Inflammatory macrophage (primary cell): ENCODE results near the gene CAPN9.

Source experiments
- DNase-seq, 2 donors: peaks; one replicate each; pipeline ENCODE4 v3.0.0-alpha.2; 2020 to 2022

Gene CAPN9

DNA sequence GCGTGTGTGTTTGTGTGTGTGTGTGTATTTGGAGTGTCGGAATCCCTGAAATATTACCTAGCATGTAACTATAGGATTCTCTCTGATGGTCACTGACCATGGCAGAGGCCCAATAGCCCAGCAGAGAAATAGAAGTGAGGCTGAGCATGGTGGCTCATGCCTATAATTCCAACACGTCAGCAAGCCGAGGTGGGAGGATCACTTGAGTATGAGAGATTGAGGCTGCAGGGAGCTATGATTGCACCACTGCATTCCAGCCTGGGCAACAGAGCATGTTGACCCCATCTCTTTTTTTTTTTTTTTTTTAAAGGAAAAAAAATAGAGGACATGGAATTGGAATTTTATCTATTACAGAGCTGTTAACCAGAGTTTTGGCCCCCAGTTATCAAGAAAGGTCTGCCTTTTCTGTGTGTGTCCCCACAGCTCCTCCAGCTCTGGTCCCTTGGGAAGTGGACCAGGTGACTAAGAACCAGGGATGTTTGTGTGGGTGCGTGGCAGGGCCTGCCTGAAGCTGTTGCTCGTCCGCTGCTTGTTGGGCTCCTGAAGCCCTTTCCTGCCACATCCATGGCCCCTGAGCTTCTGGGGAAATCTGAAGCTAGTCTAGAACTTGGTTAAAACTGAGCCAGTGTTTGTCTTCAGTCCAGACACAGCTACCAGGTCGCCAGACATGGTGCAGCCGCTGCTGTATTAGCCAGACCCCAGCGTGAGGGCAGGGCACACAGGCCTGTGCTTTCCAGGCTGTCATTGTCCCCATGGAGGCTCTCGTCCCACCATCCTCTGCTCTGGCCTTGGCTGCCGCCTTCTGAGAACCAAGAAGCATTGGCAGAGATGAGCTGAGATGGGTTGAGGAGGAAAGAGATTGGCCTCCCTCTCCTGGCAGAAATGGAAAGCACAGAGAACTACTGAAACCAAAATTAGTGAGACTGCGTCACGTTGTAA, 25.5 kb downstream of the CAPN9 start:
- DNase-seq, result peak in 1 of 2 donors; percentile 19

DNA sequence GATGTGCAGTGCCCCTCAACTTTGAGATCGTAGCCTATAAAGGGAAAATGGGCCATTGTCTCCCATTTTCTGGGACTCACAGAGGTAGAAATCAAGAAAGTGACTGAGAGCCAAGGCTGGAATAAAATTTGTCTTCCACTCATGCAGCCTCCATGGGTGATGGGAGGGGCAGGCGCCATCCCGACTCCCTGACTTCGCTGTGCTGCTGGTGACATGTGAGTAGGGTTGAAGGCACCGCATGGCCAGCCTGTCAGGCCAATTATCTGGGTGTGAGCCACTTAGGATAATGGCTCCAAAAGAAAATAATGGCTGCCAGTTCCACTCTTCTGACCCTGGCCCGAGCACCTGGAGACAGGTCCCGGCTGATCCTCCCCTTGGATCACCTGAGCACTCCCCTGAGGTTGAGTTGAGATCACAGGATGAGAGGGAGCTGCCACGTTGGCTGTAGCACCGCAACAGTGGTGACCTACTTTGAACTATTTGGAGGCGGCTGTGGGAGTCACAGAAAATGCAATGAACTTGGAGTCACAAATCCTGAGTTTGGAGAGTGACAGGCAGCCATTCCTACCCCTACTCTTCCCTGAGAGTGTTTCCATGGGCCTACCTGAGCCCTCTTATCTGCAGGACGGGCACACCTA, 26.3 kb downstream of the CAPN9 start:
- DNase-seq, result no peak

DNA sequence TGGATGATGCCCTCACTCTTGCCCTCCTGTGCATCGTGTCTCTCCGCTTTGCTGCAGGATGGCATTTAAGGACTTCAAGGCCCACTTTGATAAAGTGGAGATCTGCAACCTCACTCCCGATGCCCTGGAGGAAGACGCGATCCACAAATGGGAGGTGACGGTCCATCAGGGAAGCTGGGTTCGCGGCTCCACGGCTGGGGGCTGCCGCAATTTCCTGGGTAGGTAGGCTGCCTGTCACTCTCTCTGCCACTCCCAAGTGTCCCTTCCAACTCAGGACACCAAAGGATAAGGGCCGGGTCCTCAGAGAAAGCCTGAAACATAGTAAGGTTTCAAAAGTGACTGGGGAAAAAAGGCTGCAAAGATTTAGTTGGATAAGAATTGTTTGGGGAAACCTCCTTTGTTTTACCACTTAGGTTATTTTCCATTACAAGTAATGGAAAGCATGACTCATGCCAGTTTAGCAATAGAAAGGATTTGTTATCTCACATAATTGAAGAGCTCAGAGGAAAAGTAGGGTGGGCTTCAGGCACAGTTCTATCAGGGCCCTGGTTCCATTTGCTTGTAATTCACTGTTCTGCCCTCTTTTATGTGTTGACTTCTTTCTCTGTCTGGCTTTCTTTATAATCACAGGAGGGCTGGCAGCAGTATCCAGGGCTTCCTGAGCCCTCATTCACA, 31.9 kb downstream of the CAPN9 start:
- DNase-seq, result no peak

DNA sequence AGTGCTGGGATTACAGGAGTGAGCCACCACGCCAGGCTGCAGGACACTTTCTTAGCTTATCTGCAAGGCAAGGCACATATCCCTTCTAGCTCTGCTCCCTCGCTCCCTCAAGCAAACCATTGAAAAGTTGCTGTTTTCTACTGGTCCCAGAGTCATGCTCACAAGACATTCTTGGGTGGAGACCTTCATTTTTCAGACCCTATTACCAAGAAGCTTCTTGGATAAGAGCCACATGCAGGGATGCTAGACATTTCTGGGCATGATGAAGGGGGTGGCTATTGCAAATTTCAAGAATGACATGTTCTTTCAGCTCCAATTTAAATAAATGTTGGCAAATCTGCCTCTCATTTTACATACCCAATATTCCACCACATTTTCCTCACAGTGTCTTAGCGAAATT, 33.9 kb downstream of the CAPN9 start:
- no peak for DNase-seq

DNA sequence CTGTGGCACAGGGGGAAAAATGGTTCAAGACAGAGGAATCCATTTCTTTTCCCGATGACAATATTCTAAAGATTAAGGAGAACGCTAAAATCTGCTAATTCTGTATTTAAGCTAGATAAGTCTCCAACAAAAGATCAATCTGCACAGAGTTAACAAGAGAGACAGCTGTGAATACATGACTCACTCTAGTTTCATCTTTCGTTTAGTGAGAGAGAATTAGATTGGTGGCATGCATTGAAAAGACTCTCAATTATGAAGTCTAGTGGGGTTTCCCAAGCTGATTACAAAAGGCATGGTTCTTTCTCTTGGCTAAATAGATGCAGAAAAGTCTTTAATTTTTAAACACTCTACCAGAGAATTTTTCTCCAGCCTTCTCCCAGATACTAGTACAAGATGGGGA, 34.4 kb downstream of the CAPN9 start:
- DNase-seq, result no peak

DNA sequence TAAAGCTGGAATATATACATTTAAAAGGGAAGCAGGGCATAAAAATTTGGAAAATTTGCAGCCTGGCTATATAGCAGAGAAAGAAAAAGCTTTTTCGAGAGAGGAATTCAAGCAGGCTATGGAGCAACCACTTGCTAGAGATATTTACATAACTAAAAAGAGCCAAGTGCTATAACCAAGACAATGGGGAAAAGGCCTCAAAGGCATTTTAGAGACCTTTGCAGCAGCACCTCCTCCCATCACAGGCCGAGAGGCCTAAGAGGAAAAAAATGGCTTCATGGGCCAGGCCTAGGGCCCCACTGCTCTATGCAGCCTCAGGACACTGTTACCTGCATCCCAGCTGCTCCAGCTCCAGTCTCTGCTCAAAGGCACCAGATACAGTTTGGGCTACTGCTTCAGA, 37.0 kb downstream of the CAPN9 start:
- no peak for DNase-seq

DNA sequence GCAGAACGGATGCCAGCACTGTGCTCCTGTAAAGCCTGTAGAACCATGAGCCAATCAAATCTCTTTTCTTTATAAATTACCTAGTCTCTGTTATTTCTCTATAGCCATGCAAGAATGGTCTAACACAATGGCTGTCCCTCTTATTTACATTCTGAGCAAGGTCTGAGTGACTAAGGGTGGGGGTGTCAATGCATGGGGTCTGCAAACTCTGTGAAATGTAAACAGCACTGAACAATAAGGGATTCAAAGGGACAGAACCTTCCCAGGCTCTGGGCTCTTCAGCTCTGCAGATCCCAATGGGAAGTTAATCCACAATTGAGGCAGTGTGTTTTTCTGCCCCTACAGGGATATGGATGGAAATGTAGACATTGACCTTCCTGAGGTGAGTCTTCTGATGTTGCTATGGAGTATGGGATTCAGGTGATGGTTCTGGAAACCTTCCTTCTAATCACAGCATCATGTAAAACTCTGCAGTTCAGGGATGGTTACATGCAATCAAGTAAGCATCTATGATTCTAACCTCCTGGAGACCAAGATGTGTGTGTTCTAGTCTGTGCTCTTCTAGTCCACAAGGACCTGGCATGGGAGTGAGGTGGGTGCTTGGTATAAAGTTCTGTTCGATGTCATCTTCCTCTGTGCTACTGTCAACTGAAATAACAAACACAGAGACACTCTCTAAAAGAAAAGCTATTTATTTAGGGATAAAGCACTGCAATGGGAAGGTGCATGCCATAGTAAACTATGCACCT, 38.6 kb downstream of the CAPN9 start:
- DNase-seq, result no peak

DNA sequence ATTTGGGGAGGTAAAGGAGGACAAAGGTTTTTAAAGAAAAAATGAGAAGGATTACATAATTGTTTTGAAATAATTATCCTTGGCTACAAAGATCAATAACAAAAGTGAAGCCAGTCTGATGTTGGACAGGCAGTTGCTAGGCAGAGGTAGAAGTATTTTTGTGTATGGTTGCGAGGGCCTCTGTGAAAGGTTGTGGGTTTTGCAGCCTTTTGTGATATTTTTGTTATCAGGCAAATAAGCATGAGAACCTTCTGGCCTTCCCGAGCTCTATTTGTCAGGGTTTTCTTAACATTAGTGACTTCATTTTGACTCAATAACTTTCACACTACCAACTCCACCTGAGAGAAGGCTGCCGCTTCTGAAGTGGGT, 39.2 kb downstream of the CAPN9 start:
- no peak for DNase-seq

DNA sequence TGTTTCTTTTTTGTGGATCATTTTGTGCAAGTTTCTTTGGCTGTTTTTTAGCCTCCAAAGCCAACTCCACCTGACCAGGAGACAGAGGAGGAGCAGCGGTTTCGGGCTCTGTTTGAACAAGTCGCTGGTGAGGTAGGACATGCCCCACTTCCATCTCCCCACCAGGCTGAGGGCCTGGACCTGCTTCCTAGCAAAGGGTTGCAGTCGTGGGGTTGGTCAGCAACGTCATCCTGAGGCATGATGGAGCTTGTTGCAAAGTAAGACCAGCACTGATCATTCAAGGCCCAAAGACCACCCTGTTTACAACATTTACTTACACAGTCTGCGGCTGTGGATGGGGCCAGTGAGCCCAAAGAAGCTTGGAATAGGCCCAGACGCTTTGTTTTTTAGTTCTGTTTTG, 40.3 kb downstream of the CAPN9 start:
- no peak for DNase-seq

DNA sequence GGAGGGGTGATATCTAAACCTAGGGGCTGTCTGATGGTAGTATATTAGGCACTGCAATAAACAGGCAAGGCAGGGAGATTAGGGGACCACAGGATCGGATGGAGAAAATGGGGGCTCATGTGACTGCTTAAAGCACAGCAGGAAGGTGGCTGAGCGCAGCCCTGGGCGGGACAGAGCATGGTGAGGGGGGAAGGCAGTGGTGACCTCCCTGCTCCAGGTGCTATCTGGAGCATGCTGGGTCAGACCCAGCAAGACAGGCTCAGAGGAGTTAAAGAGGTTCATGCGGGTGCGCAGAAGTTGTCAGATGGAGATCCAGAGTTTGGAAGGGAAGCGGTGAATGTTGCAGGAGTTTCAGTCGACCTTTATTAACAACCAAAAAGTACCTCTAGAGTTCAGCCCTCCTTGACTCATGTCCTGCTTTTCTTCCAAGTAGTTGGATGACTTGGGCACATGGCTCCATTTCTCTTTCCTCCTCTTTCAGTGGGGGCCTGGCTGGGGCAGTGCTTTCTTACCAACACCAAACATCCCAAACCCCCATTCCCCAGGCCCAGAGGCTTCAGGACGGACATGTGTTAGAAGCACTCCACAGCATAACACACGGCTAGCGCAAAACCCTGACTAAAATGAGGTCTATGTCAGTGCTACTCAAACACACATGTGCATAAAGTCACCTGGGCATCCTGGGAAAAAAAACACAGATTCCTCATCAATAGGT, 41.5 kb downstream of the CAPN9 start:
- DNase-seq, result no peak

DNA sequence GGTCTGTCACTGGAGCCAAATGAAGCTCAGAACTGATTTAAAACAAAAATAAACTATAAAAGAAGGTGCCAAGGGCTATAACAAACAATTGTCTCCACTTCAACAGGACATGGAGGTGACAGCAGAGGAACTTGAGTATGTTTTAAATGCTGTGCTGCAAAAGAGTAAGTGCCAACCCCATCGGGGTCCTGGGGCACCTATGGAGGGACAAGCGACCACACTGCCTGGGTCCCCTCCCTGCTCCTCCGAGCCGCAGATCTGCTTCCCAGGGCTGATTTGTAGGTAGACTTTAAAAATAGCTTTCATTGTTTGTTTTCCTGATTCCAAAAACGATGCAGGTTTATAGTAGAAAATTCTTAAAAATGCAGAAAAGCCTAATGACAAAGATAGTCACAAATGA, 42.8 kb downstream of the CAPN9 start:
- no peak for DNase-seq

DNA sequence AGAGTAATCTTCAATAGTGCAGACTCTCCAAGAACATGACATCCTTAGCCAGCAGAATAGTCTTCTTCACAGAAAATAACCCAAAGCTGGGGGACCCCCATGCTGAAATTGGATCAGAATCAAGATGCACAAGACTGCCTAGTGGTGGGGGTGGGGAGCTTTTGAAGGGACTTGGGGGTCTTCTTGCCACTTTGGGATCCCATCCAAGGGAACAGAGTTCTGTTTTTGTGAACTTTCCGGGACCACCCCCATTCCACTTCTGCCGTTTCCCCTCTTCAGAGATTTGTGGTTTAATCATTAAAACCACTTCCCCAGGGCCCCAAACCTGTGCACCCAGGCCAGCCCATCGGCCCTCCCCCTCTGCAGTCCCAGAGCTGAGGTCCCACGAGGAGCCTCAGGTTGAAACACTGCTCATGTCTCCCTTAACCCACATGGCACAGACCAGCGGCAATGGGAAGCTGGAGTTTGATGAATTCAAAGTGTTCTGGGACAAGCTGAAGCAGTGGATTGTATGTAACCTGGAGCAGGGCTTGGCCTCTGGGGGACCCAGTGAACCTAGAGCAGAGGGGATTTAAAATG, 44.9 kb downstream of the CAPN9 start:
- DNase-seq, result no peak

DNA sequence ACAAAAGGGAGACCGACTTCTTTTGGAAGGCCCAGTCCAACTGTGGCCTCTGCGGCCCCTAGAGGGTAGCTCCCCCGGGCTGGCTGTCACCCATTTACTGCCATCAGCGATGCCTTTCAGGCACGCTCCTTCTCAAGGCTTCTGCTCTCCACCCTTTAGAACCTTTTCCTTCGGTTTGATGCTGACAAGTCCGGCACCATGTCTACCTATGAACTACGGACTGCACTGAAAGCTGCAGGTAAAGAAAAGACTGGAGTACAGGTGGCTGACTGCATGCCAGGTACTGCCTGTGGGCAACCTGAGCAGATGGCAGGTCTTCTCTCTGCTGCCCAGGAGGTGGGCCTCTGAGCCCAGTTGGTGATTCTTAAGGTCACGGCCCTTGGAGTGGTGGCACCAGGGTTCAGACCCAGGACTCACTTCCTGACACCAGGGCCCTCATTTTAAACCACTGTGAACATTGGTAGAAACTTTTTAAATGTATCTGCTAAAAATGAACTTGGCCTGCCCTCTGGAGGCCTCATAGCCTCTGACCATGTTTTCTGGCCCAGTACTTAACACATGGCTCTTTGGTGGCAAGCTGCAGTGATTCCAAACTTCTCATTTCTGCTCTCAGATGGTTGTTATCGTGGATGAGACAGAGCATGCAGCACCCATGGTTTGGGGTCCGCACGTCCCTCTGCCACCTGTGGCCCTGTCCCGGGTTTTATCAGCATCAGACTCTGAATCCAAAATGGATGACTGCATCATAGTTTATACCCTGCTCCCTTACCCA, 45.7 kb downstream of the CAPN9 start:
- DNase-seq, result peak in 1 of 2 donors; percentile 13

DNA sequence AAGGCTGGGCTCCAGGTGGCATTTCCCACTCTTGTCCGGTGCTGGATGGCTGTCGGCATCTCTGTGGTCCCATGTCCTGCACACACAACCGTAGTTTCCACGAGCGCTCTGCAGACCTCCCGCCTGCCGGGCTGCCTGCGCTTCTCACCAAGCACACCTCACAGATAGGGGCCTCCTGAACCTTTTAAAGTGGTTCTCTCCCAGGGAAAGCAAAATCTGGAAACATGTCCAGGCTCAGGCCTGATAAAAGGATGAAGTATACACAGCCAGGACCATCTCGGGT, 46.2 kb downstream of the CAPN9 start:
- DNase-seq, result no peak

DNA sequence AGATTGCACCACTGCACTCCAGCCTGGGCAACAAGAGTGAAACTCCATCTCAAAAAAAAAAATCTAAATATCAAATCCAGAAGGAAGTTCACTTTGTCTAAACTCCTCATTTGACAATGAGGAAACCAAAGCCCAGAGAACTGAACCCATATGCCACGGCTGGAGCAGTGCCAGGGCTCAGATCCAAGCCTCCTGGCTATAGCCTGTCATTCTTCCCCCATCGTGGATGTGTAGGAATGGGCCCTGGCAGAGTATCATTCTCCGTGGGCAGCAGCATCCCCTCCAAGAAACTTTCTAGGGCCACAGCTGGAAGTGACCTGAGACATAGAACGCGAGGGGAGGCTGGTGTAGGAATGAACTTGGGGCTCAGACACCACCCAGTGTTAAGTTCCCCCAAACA, 47.2 kb downstream of the CAPN9 start:
- no peak for DNase-seq

DNA sequence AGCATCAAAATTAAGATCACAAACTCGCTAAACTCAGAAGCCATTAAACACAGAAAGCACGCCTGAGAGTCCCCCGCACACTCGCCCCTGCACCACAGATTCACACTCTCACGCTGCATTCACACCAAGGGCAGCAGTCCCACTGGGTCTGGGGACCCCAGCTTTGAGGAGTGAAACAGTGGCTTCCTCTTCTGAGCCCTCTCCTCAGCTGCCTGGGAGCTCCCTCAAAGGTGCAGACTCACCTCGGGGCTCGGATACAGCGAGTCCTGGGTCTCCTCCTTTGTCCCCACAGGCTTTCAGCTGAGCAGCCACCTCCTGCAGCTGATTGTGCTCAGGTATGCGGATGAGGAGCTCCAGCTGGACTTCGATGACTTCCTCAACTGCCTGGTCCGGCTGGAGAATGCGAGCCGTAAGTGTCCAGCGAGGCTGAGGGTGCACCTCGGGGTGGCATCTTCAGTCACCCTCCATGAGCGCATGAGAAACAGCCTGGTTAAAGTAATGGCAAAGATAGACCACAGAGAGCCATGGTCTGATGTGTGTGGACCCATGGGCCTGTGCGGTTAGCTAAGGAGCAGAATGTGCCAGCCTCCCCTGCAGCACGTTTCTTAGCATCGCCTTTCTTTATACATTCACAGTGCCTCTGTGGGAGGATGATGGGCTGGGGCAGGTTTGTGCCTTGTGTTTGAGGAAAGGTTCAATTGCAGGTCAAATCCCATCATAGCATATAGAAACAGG, 47.9 kb downstream of the CAPN9 start:
- DNase-seq, result no peak

DNA sequence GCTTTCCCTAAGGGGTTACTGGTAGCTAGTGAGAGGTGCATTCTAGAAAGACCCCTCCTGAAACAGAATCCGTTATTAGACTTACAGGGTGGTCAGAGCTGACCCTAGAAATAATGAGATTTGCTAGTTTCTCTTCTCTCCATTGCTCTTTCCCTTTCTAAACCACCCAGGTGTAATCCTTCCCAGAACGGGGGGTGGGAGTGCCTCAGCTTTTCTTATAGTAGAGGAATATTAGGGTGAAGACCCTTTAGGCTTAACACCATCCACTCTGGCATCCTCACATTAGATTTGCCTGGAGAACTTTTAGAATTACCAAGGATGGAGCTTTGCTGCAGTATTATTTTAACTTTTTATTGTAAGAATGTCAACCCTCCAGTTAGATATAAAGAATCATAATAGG, 49.4 kb downstream of the CAPN9 start:
- no peak for DNase-seq

DNA sequence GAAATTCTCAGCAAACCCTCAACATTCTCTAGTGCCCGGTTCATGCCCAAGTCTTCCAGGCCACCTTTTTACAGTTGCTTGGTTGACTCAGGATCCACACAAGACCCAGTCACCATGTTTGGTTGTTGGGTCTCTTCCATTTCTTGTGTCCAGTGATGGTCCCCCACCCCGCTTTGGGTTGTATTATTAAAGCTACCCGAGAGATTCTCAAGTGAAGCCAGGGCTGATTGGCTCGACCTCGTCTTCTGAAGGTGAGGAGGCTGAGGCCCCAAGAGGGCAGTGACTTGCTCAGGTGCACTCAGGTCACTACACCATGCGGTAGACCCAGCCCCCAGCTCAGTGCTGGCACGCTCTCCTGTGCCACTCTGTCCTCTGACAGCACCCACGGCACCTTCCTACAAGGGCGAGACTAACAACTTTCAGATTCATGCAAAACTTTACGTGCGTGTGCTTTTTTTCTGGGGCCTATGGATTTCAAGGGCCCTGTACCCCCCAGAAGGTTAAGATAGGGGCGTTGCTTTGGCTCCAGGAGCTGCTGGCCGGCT, 50.3 kb downstream of the CAPN9 start:
- DNase-seq, result no peak

DNA sequence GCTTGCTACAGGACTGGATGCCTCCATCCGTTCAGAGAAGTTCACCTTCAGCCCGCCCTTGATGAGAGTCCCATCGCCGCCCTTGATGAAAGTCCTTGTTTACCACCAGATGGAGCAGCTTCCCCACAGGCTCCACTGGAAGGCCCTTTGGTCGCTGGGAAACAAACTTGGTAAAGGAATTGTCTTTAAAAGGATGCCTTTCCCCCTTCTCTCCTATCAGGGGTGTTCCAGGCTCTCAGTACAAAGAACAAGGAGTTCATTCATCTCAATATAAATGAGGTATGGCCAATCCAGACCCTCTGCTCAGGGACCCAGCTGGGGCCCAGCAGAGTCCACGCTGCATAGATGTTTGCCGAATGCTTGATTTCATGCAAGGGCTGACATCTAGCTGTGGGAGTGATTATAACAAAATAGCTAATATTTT, 50.8 kb downstream of the CAPN9 start:
- DNase-seq, result peak; percentile 14 to 49

DNA sequence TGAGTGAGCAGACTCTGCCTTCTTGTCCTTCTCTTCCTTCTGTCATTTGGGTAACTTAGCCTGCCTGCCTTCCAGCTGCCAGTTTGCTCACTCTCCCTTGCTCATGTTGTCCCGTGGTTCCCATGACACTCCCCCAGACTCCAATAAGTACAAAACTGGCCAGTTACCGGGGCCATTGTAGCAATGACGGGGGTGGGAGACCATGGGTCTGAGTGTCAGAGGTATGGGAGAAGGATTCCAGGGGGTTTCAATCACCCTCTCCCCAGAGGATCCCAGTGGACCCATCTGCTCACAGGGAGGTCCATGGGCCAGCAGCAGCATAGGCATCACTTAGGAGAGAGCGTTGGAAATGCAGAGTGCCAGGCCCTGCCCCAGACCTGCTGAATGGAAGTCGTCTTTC, 51.3 kb downstream of the CAPN9 start:
- no peak for DNase-seq
